Right hindlimb (tissue), 1 donor: ENCODE measurements around the gene PGGHG.
"Not testable (repeated sequence)": the region's sequence is repeated elsewhere in the genome, so short reads cannot be mapped to it uniquely, and the experiment has no call there.

Experiments
- DNase-seq: peaks from one replicate; pipeline ENCODE4 v3.0.0-alpha.2; 2018

PGGHG gene

DNA sequence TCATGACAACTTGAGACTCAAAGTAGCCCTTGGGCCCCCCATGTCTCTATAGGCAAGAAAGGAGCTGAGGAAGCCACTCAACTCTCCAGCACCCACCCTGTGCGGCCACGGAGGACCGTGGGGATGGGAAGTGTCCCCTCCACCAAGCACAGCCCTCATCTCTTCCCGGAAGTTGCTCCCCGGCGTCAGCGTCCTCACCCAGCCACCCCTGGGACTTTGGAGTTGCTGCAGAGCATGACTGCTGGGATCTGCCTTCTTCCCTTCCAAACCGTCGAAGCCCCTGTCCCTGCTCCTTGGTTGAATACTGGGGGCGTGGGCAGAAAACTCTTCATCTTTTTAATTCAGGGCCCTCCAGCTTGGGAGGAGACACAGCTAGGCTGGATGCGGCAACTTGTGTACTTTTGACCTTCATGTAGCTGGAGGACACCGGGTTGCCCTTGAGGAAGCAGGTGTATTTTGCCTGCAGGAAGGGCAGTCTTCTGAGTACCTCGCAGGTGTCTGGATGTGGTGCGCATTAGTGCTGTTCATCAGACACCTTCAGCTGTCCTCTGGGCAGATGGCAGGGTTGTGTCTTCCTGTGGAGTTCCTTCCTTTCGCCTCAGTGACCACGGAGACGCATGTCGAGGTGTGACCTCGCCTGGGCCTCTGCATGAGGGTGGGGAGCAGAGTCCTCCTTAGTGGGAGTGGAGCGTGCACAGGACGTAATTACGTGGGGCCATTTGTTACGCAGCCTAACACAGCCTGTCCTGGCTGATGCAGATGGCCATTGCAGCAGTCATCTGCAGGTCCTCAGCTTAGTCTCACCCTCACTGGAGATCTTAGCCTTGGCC lies 43.9 kb downstream of the PGGHG start:
- DNase-seq: no peak

DNA sequence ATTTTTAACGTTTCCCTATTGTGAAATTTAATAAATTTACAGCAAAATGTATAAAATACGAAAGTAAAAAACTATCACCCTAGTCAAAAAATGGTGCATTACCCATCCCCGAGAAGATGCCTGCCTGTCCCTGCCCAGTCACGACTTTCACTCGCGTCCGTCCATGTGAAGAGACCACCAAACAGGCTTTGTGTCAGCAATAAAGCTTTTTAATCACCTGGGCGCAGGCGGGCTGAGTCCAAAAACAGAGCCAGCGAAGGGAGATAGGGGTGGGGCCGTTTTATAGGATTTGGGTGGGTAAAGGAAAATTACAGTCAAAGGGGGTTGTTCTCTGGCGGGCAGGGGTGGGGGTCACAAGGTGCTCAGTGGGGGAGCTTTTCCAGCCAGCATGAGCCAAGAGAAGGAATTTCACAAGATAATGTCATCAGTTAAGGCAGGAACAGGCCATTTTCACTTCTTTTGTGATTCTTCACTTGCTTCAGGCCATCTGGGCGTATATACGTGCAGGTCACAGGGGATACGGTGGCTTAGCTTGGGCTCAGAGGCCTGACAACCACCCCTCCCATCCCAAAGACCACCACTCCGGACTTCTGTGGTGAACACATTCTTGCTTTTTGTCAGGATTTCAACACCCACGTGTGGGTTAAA lies 44.8 kb downstream of the PGGHG start:
- DNase-seq: not testable (repeated sequence)

GRCh38 chr11:334264-334994 lies 45.5 kb downstream of the PGGHG start:
- DNase-seq: peak; percentile 55

DNA sequence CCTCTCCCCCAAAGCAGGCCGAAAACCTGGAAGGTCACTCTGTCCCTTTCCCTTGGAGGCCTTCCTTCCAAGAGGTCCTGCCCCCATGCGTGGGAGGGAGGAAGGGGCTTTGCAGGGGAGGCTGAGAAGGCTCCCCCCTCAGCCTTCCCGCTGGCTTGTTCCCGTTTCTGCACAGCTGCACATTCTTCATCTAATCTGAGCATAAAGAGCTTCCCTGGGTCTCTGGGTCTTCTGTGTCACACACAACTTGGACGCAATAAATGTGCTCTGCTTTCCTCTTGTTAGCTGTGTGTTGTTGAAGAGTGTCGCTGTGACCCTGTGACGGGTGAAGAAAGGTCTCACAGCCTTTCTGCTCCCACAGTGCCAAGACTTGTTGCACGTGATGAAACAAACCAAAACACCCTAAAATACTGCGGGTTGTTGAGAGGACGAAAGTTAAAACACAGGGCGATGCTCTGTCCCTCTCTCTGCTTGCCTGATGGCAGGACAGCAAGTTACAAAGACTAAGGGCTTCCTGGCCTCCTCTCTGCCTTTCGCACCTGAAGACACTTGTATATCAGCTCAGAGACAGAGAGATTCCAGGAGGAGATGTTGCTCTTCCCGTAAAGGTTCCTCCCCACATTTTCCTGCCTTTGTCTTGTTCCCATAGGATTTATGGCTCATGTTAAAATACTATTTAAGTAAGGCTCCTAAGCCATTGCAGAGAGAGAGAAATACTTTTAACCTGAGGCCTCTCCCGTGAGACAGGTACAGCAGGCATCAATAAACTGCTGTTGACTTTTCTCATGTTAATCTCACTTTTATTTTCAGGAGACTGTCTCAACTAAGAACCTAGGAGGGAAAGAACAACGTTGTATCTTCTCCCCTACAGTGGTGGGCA lies 47.1 kb downstream of the PGGHG start:
- peak; percentile 83 for DNase-seq

- no peak for DNase-seq
Measured at GRCh38 chr11:336659-337198, 47.8 kb downstream of the PGGHG start.

- DNase-seq: no peak
Measured at GRCh38 chr11:337711-338110, 48.8 kb downstream of the PGGHG start.

- no peak for DNase-seq
Measured at GRCh38 chr11:339963-340362, 51.0 kb downstream of the PGGHG start.

DNA sequence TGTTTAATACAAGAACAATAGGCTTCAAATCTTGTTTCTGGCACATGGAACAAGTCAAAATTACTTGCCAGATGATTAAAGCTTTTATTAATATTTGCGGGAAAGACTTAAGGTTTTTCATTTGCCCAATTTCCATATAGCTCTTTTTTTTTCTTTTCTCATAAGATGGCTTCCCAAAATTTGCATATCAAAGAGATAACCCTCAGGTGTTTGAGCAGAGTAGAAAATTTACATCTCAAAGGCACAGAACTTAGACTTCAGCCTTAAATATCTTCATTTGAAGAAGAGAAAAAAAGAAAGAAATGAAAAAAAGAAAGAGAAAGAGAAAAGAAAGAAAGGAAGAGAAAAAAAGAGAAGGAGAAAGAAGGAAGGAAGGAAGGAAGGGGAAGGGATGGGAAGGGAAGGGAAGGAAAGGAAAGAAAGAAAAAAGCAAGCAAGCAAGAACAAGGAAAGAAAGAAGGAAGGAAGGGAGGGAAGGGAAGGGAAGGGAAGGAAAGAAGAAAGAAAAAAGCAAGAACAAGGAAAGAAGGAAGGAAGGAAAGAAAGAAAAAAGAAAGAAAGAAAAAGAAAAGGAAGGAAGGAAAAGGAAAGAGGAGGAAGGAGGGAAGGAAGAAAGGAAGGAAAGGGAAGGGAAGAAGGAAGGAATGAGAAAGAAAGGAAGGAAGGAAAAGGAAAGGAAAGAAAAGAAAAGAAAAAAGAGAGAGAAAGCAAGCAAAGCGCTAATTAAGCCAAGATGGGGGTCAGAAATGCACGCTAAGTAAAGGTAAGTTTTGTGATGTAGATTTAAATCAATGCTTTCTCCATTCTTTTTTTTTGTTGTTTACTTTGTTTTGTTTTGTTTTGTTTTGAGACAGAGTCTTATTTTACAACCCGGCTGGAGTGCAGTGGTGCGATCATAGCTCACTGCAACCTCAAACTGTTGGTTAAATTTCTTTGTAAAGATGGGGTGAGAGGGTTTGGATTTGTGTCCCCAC lies 51.9 kb downstream of the PGGHG start:
- DNase-seq: no peak

DNA sequence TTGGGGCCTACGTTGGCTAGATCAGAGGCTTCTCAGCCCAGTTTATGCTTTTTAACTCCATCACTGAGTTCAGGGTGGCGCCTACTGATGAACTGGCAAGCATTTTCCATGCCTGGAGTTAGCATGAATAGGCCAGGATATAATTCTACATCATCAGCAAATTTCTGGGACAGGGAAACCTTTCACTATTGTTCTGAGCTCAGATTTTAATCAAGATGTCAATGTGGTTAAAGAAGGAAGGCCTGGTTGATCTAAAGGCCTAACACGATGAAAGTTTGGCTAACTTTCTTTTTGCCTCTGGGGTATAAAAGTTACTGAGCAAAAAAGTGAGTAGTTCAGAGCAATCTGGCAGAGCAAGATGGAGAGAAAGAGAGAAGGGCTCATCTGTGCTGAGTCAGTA lies 53.4 kb downstream of the PGGHG start:
- DNase-seq: no peak

DNA sequence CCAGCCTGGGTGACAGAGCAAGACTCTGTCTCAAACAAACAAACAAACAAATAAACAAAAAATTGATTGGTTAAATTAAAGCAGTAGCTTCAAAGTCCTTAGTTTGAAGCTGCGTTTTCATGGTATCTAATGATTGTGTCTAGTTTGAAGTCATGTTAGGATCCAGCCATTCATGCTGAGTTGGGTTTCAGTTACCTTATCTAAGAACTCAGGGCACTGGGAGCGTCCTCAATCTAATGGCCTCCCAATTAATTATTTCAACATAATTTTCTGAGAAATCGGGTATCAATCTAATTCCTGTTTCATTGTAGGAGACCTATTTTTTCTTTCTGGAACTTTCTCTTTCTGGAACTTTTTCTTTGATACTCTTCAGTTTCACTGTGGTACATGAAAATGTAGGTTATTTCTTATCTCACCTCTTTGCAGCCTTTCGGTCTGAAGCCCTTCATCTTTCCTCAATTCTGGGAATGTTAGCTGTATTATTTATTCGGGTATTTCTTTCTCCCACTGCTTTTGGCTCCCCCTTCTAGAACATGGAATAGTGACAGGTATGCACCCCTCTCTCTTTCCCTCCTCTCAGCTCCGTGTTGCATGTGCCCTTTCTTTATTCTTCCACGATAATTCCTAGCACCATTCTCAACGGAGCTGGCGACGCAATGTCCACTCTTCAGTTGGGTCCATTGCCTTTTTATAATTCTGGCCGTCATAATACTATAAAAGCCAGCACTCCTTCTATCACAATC lies 56.1 kb downstream of the PGGHG start:
- DNase-seq: no peak
